ENCODE measurements around the gene B4GAT1.
A peak's percentile ranks its signal among the peaks of the same experiment; 100 is the strongest.
"Not testable (repeated sequence)": the region's sequence is repeated elsewhere in the genome, so short reads cannot be mapped to it uniquely, and the experiment has no call there.

B4GAT1 gene

DNA sequence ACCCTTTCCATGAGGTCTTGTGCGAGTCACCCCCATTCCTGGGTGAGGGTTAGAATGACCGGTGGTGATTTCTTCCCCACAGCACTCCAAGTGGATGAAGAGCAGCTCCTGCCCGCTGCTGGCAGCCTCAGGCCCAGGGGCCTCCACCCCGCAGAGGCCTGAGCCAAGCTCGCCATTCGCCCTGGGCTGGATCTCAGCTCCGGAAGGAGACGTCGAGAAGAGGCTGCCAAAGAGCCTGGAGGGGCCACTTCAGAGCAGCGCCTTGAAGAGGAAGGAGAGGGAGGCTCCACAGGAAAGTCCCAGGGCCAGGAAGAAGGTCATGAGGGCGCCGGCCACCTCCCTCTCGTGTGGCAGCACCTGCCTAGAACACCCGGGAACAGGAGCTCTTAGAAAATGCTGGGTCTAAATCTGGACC is 15.8 kb upstream of the B4GAT1 start:
- DNase-seq (ENCODE audit: low read depth) = no peak

DNA sequence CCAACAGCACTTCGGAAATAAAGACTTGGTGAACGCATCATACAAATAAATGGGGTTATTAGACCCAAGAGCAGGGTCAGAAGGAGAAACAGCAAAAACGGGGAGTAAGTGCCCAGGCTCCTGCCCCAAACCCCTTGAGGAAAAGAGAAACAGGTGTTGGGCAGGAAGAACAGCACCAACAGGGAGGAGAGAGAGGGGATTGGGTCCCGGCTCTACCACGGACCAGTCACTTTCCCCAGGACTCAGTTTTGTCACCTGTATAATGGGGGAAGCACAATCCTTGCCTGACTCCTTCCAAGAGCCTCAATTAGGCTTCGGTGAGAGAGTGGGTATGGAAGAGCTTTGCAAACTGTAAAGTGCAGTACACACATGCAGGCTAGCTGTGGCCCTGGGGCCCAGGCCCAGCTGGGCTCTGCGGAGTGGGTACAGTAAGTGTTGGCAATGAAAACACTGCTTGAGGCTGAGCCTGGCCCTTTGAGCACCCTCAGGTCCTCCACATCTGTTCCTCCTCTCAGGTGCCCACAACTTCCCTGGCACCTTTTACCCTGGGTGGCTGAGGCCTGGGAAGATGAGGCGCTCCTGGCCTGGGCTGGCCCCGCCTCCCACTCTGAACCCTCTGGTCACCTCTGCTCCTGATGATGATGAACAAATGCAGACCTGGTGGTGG is 15.2 kb upstream of the B4GAT1 start:
- DNase-seq (ENCODE audit: low read depth) = no peak

DNA sequence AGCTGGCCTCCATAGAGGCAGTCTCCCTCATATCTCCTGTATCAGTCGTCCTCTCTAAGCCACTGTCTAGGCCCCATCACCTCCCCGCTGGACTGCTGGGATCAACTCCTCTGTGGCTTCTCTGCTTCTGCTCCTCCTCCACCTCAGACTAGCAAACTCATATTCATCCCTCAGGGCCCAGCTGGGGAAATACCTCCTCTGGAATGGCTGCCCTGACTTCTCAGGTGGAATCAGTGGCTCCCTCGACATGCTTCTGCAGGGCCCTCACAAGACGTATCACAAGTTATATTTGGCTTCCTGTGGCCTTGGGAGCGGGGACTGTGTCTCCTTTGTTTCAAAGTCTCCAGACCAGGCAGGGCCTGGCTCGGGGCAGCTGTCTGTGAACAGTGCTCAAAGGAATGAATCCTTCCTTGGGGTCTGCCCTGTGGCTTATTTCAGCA is 14.1 kb upstream of the B4GAT1 start:
- DNase-seq (ENCODE audit: low read depth) = no peak

DNA sequence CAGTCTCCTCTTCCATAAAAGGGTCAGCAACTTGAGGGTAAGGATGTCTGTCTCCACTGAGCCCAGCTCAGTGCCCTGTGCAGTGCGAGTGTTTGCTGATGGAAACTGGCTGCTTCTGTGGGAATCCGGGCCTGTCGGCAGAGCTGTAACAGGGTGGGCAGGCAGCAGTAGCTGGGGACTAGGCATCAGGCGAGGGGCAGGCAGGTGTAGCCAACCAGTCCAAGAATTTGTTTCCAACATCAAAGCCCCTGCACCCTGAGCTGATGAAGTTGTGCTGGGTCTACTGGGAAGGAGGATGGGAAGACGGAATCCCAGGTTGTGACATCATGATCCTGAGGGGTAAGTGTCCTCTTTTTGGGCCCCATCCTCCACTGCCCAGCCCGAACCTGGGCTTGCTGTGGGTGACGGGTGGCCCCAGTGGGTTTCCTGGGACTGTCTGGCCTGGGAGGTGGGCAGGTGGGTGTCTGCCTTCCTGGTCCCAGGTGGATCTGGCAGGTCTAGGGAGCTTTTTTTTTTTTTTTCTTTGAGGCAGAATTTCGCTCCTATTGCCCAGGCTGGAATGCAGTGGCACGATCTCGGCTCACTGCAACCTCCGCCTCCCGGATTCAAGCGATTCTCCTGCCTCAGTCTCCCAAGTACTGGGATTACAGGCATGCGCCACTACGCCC is 13.1 kb upstream of the B4GAT1 start:
- no peak for DNase-seq (ENCODE audit: low read depth)

DNA sequence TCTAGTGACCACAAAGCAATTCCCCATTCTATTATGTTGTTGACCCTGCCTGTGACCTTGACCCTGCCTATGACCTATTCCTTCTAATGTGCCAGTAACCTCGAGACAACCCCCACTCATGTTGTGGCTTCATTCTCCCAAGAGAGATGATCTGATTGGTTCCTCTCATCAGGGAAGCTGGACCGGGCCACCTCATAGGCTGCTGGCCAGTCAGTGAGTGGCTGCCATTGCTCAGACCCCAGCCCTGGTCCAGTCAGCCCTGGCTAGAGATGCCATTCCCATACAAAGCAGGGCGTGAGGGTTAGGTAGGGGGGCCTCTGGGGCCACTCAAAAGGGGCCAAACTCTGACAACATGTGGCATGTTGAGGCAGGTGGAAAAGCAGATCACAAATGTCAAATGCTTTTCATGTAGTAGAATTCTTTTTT is 12.2 kb upstream of the B4GAT1 start:
- no peak for DNase-seq (ENCODE audit: low read depth)

DNA sequence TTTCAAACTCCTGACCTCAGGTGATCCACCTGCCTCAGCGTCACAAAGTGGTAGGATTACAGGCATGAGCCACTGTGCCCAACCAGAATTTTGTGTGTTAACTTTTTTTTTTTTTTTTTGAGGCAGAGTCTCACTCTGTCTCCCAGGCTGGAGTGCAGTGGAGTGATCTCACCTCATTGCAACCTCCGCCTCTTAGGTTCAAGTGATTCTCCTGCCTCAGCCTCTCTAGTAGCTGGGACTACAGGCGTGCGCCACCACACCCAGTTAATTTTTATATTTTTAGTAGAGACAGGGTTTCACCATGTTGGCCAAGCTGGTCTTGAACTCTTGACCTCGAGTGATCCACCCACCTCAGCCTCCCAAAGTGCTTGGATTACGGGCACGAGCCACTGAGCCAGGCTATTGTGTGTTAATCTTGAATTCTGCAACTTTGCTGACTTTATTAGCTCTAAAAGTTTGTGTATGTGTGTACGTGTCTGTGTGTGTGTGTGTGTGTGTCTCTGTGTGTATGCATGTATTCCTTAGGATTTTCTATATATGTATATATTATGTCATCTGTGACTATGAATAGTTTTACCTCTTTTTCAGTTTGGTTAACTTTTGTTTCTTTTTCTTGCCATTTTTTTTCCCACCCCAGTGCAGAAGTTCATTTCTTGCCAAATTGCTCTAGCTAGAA is 3.3 kb upstream of the B4GAT1 start:
- not testable (repeated sequence) for DNase-seq (ENCODE audit: low read depth)

DNA sequence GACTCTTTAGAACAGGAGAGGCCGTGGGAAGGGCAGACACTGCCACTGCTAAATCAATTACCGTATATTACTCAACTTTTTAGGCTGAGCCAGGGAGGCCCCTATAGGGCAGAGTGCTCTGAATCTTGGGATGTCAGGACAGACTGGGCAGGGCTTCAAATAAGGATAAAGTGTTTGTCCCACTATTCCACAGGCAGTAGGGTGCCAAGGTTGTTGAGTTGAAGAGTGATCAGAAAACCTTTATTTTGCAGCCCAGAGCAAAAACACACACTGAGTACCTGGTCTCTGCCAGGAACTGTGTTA is 1.6 kb upstream of the B4GAT1 start:
- DNase-seq (ENCODE audit: low read depth) = no peak

DNA sequence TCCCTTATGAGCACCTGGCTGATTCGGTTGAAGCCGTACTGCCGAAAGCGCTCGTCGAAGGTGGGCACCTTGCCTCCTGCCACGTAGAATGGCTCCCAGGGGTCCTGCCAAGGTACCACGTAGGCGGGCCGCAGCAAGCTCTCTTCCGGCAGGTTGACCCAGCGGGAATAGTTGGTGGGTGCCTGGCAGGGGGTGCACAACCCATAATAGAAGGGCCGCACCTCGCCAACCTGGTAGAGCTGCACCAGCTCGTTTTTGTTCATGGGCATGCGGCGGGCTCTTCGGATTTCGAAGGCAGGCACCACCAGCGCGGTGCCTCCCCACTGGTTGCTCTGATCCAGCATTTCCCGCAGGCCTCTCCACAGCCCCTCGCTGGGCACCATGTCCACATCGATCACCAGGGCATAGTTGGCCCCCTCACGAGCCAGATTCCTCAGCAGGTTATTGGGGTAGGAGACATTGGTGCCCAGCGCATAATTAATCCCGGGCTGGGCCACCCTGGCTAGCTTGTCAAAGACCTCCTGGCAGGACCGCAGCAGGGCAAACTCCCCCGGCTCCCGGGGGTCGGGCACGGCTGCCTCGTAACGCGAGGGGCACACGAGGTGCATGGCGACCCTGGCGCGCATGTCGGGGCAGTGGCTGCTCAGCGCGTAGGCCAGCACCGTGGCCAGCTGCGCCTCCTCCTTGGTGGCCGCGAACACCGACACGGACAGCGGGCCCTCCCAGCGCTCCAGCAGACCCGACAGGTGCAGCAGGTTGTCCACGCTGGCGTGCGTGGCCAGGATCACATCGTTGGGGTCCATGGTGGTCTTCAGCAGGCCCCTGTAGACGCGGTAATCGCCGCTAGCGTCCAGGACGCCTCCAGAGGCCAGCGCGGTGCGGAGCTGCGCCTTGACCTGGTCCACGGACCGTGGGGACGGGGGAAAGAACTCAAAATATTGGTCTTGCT is 679 bp downstream of the B4GAT1 start:
- no peak for DNase-seq (ENCODE audit: low read depth)

DNA sequence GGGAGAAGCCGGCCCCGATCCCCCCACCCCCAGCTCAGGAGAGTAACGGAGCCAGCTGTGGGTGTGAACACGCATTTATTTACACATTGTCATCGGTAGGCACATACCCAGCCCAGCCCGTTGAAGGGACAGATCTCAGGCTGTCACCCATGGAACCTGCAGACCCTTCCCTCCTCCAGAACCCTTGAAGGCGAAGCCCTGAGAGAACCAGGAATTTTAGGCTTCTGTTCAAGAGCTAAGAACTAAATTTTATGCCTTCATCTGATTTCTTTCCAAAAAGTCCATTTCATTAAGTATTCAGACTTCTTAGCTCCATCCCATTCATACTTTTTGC is 2.1 kb downstream of the B4GAT1 start:
- no peak for DNase-seq (ENCODE audit: low read depth)

DNA sequence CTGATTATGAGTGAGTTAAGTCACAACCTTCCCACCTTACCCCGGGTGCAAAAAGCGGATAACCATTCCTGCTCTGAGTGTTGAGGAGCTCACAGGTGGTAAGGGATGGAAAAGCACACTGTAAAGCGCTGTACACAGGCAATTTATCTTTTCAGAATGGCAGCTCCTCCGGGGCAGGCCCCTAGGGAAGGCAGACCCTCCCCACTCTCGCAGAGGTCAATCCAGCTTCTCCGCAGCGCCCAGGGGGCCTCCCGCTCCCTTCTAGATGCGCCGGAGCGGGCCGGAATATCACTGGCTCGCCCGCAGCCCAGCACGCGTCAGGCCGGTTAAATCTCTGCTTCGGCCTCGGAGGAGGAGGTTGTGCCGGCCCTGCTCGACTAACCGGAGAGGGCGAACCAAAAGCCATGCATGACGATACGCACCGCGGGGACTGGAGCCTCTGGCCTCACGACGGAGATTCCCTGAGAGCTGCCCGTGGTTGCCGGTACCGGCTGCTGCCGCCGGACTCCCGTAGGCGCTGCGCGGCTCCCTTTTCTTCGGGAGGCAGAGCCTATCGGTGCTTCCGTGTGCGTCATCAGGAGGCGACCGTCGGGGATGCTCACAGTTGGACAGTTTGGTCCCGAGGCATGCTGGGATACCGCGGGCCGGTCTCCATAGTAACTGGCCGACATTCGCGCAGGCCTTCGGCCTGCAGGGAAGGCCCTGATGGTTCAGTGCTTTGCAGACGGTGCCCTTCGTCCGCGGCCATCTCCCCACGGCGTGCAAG is 2.7 kb downstream of the B4GAT1 start, which contains the start of gene BRMS1:
Gene BRMS1, minus strand, starts transcription at position 555 of the 766 bp plus-strand sequence. CDS start 2,870 bp downstream, outside the sequence.
- peak; percentile 95 for DNase-seq (ENCODE audit: low read depth)

DNA sequence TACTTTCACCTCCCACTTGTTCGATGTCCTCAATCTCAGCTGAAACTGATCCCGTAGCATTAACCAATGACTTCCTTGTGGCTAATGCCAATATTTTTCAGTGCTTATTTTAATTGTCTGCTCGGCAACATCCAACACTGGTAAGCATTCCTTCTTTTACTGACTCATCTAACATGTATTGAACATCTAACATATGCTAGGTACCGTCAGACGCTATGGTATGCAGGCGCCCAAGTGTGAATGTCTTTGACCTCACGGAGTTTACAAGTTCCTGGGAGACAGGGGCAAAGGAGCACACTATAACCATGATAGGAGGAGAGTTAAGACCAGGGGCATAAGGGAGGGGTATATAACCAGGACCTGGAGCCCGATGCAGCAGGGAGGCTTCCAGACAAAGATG is 4.3 kb downstream of the B4GAT1 start:
- no peak for DNase-seq (ENCODE audit: low read depth)

DNA sequence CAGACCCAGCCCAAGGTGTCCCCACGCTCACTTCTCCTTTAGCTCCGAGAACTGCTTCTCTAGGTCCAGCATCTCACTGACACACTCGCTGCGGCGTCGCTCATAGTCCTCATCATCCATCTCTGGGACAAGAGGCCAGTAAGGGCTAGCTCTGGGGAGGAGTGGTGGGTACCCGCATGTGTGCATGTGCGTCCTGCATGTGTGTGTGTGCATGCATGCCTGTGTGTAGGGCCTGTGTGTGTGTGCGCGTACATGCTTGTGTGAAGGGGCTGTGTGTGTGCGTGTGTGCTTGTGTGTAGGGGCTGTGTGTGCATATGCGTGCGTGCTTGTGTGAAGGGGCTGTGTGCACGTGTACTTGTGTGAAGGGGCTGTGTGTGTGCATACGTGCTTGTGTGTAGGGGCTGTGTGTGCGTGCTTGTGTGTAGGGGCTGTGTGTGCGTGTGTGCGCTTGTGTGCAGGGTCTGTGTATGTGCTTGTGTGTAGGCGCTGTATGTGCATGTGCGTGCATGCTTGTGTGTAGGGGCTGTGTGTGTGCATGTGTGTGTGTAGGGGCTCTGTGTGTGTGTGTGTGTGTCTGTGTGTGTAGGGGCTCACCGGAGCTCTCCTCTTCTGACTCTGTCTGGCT is 5.8 kb downstream of the B4GAT1 start:
- DNase-seq (ENCODE audit: low read depth) = no peak

DNA sequence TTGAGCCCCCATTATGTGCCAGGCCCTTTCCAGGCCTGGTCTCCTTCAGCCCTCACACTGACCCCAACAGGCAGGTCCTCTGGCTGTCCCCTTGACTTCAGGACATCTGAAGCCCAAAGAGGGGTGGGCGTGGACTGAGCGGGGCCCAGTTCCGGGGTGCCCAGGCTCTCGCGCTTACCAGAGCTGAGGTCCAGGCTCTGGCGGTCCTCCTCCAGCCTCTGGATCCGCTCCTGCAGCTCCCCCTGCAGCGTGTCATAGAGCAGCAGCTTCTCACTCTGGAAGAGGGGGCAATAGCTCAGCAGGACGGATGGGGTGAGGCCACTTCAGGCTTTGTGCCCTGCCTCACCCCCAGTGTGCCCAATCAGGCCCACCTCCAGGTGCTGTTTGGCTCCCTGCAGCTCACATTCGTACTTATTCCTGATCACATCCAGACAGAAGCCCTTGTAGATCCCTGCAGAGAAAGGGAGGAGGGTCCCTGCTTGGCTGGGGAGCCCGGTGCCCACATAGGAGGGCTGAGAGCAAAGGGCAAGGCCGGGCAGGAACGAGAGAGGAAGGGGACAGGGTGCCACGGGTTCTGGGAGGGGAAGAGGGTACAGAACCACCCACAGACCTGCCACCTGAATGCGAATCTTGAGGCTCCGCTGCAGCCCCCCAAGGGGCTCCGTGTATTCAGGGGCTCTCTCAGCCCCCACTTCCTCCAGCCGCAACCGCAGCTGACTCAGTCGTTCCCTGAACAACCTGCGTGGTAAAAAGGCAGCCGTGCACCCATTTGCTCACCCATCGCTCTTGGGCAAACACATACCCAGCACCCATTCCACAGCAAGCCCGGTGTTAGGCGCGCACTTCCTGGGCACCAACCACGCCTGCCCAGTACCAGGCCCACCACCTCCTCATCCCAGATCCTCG is 6.6 kb downstream of the B4GAT1 start:
- no peak for DNase-seq (ENCODE audit: low read depth)

DNA sequence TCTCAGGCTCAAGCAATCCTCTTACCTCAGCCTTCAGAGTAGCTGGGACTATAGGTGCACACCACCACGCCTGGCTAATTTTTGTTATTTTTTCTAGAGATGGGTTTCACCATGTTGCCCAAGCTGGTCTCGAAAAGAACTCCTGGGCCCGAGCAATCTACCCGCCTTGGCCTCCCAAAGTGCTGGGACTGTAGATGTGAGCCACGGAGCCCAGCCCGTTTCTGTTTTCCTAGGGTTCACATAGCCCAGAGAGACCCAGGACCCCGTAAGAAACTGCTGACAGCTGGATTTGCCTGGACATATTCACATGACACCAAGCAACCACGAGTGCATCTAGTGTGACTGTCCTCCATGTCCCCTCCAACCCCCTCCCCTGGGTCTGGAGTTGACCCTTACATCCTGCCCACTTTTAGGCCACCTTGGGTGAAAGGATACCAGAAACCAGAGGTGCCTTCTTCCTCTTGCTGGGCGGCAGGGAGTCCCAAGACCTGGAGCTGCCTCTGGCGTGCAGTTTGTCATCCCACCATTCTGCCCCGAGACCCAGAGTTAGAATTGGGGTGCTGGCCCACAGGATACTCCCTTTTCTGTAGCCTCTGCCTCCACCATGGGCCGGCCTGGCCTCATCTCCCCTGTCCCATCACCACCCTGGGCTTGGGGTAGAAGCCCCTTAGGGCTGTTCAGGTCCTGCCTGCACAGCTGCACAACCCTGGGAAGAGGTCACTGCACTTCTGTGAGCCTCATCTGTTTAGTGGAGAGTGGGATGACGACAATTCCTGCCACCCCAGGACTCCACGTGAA is 7.5 kb downstream of the B4GAT1 start:
- DNase-seq (ENCODE audit: low read depth) = no peak

DNA sequence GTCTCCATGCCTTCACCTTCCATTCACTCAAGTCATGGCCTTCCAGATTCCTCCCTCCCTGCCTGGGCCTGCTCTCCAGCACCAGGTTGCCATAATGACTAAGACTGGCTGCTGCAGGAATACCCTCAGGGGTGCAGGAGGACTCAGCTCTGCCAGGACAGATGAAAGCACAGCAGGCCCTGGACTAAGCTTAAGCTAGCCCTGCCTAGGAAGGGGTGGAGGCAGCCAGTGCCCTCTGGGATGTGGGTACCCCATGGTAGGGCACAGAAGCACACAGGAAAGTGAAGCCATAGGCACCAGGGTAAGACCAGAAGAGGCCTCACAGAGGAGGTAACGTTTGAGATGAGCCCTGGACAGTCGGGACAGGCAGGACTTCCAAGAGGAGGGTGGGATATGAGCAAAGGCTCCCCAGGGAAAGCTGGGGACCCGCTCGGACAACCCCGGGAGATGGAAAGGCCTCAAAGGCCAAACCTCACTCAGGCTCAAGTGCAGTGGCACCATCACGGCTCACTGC is 8.2 kb downstream of the B4GAT1 start:
- DNase-seq (ENCODE audit: low read depth) = no peak

DNA sequence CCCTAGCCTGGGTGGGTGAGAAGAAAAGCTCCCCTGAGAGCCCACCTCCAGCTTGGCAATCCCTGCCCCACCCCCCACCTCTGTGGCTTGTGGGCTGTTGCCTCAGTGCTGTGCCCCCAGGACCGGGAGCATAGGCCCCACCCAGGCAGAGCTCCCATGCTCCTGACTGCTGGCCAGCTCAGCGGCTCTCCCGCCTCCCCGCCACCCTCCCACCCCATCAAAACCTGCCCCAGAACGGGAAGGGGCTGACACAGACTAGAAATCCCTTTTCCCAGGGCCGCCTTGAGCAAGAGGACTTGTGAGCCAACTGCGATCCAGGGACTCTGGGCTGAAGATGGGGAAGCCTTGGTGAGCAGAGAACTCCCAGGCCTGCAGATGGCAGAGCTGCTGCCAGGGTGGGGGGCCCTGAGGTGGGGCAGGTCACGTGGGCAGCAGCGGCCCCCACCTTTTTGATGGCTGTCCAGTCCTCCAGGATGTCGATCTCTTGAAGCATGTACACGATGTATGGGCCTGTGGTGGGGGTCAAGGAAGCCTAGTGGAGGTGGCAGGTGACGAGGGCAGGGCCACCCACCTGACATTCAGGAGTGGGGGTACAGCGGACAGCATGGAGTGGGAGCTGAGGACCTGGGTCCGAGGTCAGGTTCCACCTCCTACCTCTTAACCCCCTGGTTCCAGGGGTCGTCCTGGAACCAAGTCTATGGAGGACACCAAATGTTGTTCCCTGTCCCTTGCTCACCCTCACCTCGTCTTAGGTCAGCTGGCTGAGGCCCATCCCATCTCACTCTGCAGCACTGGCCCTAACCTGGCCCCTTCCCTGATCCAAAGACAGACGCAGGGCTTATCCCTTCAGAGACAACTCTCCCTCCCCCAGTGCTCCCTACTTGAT is 8.9 kb downstream of the B4GAT1 start:
- no peak for DNase-seq (ENCODE audit: low read depth)

DNA sequence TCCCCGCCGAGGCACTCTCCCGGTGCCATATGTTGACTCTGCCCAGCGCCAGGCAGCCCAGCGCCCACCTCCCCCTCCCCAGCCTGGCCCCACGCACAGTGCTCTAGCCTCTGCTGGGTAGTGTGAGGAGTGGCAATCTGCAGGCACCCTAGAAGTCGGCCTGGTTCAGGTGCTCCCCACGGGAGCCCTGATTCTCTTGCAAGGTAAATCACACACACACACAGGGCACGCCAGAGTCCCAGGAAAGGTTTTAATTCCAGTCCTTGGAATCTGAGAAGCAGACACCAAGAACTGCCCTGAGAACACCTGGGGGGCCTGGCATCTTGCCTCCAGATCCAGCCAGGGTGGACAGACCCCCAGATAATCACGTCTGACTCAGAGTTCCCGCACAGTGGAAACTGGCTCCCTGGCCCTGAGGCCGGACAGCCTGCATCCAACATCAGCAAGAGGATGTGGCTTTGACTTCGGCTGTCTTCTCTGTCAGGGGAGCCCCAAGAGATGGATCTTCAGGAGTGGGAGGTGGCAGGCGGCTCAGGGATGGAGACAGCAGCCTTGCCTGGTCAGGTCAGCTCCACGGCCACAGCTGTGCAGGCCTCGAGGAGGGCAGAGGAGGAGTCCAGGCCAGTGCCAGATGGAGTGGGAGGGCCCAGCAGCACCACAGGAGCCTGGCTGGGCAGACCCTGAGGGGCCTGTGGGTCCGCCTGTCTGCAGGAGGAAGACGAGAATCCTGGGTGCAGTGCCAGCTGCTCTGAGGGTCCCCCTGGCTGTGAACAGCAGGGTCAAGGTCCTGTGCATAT is 10.1 kb downstream of the B4GAT1 start:
- DNase-seq (ENCODE audit: low read depth) = no peak
